Gastroesophageal sphincter (tissue), 4 donors: Measurements from ENCODE around the gene GJC3. TPM values are rescaled to one million over a fixed set of nuclear protein-coding genes. Genes with fewer than 3 reads are reported as not detected.
"Not testable (repeated sequence)": the region's sequence is repeated elsewhere in the genome, so short reads cannot be mapped to it uniquely, and the experiment has no call there.

ENCODE experiments used
- ATAC-seq: fragments of 150-250 bp; one replicate; pipeline ENCODE4 v1.9.1; 2016; ENCODE audit warnings: mild to moderate bottlenecking, moderate library complexity
- H3K27ac ChIP-seq, 4 donors: fragments of 200-600 bp; sonication (generic) in 3 of 4; 1 replicate in 3 of 4; 2 replicates in 1 of 4; pipeline ENCODE4 v1.5.1; 2016 to 2019
- H3K27me3 ChIP-seq: fragments of 200-600 bp; sonication (generic); one replicate; pipeline ENCODE4 v1.5.1; 2019
- H3K36me3 ChIP-seq, 2 donors: fragments of 200-600 bp; sonication (generic); one replicate each; pipeline ENCODE4 v1.5.1; 2019; ENCODE audit warnings: control low read depth in 1 of 2
- H3K4me1 ChIP-seq, 3 donors: fragments of 200-600 bp; sonication (generic); 1 replicate in 2 of 3; 2 replicates in 1 of 3; pipeline ENCODE4 v1.5.1; 2016 to 2019; ENCODE audit warnings: control low read depth in 2 of 3
- H3K4me3 ChIP-seq, 2 donors: fragments of 200-600 bp; sonication (generic); one replicate each; pipeline ENCODE4 v1.5.1; 2019; ENCODE audit warnings: mild to moderate bottlenecking in 1 of 2, moderate library complexity in 1 of 2
- H3K9me3 ChIP-seq, 3 donors: fragments of 200-600 bp; sonication (generic); one replicate each; pipeline ENCODE4 v1.5.1; 2017 to 2019; ENCODE audit warnings: control low read depth in 2 of 3
- EP300 ChIP-seq: sonication (generic); formaldehyde crosslinking; IDR thresholded peaks from one replicate; pipeline ENCODE4 v1.6.1; 2017; ENCODE audit warnings: antibody characterized with exemption, mild to moderate bottlenecking
- POLR2A ChIP-seq, 2 donors: fragments of 450-650 bp; IDR thresholded peaks; one replicate each; pipeline ENCODE4 v1.6.1; 2017; ENCODE audit warnings: antibody characterized with exemption in 2 of 2, mild to moderate bottlenecking in 2 of 2, moderate library complexity in 1 of 2
- POLR2AphosphoS5 ChIP-seq: sonication (generic); formaldehyde crosslinking; IDR thresholded peaks from one replicate; pipeline ENCODE4 v1.6.1; 2017; ENCODE audit warnings: antibody characterized with exemption
- WGBS, 2 donors: methylation state at CpG; one replicate each; pipeline ENCODE4 v1.1.5; 2018; ENCODE audit warnings: low coverage in 1 of 2; 5-methylcytosine and 5-hydroxymethylcytosine counted together
- total RNA-seq, 4 donors: library from RNA; depleted of rRNA; stranded (reverse); fragments of >200 nt; gene quantifications; one replicate each; pipeline ENCODE4 v1.1.0, GENCODE V29; 2016
- TF ChIP-seq, protein P1 (sequence below), 4 experiments: fragments of 200-600 bp in 2 of 4; fragments of 450-650 bp in 2 of 4; sonication (generic) in 1 of 4; IDR thresholded peaks; one replicate each; pipeline ENCODE4 v1.5.1; 2017 to 2019; ENCODE audit warnings: antibody characterized with exemption in 4 of 4, mild to moderate bottlenecking in 2 of 4, moderate library complexity in 2 of 4

Gene GJC3
- total RNA-seq, 4 donors from 2014 or later = 0.62 TPM; not detected in 3

DNA sequence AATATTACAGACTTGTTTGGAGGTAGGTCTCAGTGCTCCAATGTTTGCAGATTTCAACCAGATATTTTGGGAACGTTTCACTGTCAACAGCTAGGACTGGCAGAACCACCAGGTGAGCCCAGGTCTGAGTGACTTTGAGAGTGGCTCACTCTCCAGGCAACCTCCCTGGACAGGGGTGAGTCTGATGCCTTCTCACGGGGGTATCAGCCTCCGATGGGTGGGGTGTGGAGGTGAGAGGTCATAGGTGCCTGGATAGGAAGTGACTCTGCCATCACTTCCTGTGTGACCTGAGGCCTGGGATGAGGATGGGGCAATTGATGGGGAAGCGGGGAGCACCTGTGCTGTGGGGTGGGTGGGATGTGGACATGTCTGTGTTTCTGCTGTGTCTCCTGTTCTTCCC is 41.8 kb upstream of the GJC3 start:
- Histone ChIP-seq H3K36me3 (no peaks in the 10 kb centered on the region), H3K4me3 (no peak overlapping the region), H3K9me3 (no peaks in the 10 kb centered on the region), H3K27ac (no peak overlapping the region), H3K4me1 (no peaks in the 10 kb centered on the region), H3K27me3 (peaks cover 27% of the 10 kb centered on the region)
- ATAC-seq = no peak
- 63 to 80% methylated on average over 1 to 3 of the region's 4 CpGs for WGBS, 2 donors
- TF ChIP-seq POLR2AphosphoS5 = no peak
- no peak for TF ChIP-seq POLR2A (IDR thresholded peaks at IDR 0.05)
- TF ChIP-seq, protein P1, sequence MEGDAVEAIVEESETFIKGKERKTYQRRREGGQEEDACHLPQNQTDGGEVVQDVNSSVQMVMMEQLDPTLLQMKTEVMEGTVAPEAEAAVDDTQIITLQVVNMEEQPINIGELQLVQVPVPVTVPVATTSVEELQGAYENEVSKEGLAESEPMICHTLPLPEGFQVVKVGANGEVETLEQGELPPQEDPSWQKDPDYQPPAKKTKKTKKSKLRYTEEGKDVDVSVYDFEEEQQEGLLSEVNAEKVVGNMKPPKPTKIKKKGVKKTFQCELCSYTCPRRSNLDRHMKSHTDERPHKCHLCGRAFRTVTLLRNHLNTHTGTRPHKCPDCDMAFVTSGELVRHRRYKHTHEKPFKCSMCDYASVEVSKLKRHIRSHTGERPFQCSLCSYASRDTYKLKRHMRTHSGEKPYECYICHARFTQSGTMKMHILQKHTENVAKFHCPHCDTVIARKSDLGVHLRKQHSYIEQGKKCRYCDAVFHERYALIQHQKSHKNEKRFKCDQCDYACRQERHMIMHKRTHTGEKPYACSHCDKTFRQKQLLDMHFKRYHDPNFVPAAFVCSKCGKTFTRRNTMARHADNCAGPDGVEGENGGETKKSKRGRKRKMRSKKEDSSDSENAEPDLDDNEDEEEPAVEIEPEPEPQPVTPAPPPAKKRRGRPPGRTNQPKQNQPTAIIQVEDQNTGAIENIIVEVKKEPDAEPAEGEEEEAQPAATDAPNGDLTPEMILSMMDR (IDR thresholded peaks at IDR 0.05) = no peak

DNA sequence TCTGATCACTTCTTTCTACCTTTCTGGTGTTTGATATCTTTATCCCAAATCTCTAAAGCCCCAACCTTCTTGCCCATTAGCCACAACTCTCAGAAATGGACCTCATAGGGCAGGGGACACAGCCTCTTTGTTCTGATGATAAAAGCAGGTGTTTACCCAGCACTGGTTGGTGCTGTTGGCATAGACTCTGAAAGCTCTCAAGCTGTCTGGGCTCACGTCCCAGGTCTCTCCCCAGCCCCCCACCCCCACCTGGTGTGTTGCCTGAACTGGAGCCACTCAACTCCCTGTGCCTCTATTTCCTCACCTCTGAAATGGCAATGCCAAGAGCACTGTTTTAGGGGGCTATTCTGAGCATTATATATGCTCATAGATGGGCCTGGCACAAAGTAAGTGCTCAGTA is 40.4 kb upstream of the GJC3 start:
- H3K4me3 ChIP-seq, H3K4me1 ChIP-seq, H3K36me3 ChIP-seq, ATAC-seq, H3K9me3 ChIP-seq, H3K27ac ChIP-seq: not testable (repeated sequence)
- H3K27me3 ChIP-seq = peaks cover 36% of the 10 kb centered on the region
- WGBS, 2 donors = 0% methylated on average over 1 of the region's 1 CpG; no CpG with 5 or more reads in 1 of the 2 donors

DNA sequence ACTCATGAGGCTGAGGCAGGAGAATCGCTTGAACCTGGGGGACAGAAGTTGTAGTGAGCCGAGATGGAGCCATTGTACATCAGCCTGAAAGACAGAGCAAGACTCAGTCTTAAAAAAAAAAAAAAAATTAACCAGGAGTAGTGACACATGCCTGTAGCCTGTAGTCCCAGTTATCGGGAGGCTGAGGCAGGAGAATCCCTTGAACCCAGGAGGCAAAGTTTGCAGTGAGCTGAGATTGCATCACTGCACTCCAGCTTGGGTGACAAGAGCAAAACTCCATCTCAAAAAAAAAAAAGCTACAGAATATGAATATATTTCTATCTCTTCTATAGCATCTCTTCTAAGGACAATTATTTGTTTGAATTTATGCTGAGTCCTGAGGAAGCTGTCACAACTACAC is 39.9 kb upstream of the GJC3 start:
- H3K36me3 ChIP-seq = no peaks in the 10 kb centered on the region
- peaks cover 42% of the 10 kb centered on the region for H3K27me3 ChIP-seq
- H3K27ac ChIP-seq = no peak overlapping the region
- no peaks in the 10 kb centered on the region for H3K9me3 ChIP-seq
- no peak overlapping the region for H3K4me3 ChIP-seq
- TF ChIP-seq, protein P1 (IDR thresholded peaks at IDR 0.05) = no peak
- TF ChIP-seq EP300 (no peak), POLR2AphosphoS5 (no peak), POLR2A (IDR thresholded peaks at IDR 0.05) (no peak)
- H3K4me1 ChIP-seq = no peaks in the 10 kb centered on the region
- WGBS, 2 donors = 79 to 100% methylated on average over 1 to 3 of the region's 3 CpGs
- no peak for ATAC-seq

DNA sequence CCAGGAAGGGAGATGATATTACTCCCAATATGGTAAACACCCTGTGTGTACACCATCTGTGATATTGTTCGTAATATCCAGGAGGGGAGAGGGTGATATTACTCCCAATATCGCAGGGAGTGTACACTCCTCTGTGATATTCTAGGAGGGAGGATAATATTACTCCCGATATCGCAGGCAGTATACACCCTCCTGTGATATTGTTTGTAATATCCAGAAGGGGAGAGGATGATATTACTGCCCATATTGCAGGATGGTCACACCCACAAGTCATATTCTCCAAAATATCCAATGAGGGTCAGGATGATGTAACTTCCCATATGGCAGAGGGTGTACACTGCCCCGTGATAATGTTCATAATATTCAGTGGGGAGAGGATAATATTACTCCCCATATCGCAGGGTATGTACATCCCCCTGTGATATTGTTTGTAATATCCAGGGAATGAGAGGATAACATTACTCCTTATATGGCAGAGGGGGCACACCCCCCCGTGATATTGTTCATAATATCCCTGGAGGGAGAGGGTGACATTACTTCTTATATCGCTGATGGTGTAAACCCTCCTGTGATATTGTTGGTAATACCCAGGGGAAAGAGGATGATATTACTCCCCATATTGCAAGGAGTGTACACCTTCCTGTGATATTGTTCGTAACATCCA is 29.3 kb upstream of the GJC3 start:
- H3K4me3 ChIP-seq = no peak overlapping the region
- H3K27ac ChIP-seq = no peak overlapping the region
- no peaks in the 10 kb centered on the region for H3K36me3 ChIP-seq
- H3K9me3 ChIP-seq = no peaks in the 10 kb centered on the region
- no peak for ATAC-seq
- 67 to 77% methylated on average over 7 to 9 of the region's 9 CpGs for WGBS, 2 donors
- H3K4me1 ChIP-seq = no peaks in the 10 kb centered on the region
- peaks cover 75% of the 10 kb centered on the region for H3K27me3 ChIP-seq
- TF ChIP-seq POLR2AphosphoS5 = no peak
- TF ChIP-seq EP300 = no peak
- no peak for TF ChIP-seq POLR2A (IDR thresholded peaks at IDR 0.05)
- TF ChIP-seq, protein P1 (IDR thresholded peaks at IDR 0.05) = no peak

DNA sequence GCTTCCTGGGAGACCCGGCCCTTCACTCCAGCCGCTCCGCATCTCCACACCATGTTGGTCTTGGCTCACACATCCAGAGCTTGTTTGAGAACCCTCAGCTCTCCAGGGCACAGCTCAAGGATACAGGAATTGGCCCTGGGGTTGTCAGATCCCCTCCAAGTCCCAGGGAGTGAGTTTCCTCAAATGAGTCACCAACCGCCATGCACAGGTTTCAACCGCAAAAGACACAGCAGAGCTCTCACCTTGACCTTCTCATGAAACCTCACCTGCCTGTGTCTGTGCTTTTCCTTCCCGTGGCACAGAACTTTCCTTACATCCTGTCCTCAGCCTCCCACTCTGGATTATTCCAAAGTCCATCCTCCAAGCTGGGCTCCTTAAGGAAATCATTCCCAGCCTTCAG is 25.8 kb upstream of the GJC3 start:
- Histone ChIP-seq H3K36me3 (no peaks in the 10 kb centered on the region), H3K27ac (no peak overlapping the region), H3K4me1 (no peaks in the 10 kb centered on the region), H3K27me3 (peaks cover 52% of the 10 kb centered on the region), H3K4me3 (no peak overlapping the region), H3K9me3 (no peaks in the 10 kb centered on the region)
- WGBS, 2 donors = 60 to 88% methylated on average over 3 to 6 of the region's 6 CpGs
- no peak for ATAC-seq
- TF ChIP-seq, protein P1 (IDR thresholded peaks at IDR 0.05) = no peak
- TF ChIP-seq POLR2A (IDR thresholded peaks at IDR 0.05) = no peak
- no peak for TF ChIP-seq EP300
- TF ChIP-seq POLR2AphosphoS5 = no peak

DNA sequence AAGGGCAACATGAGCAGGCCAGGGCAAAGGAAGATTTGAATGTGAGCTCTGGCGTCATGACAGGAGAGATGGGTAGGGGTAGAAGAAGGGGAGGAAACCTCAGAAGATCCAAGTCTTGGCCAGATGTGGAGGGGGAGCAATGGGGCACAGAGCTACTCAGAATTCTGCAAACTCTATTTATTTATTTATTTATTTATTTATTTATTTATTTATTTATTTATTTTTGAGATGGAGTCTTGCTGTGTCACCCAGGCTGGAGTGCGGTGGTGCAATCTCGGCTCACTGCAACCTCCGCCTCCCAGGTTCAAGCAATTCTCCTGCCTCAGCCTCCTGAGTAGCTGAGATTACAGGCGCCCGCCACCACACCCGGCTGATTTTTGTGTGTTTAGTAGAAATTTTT is 25.2 kb upstream of the GJC3 start:
- not testable (repeated sequence) for H3K27ac ChIP-seq

More for the DNA sequence above, 25.2 kb upstream of the GJC3 start:
- not testable (repeated sequence) for H3K4me1 ChIP-seq, ATAC-seq, H3K9me3 ChIP-seq, H3K36me3 ChIP-seq, H3K4me3 ChIP-seq
- WGBS, 2 donors = 87 to 100% methylated on average over 4 to 5 of the region's 7 CpGs
- H3K27me3 ChIP-seq = peaks cover 50% of the 10 kb centered on the region
